Immature natural killer cell (primary cell): ENCODE data around the gene SNX11. TPM values are rescaled to one million over a fixed set of nuclear protein-coding genes. Genes with fewer than 3 reads are reported as not detected.

Experiments
- DNase-seq, 3 donors: peaks; one replicate each; pipeline ENCODE4 v3.0.0; 2022; ENCODE audit warnings: mixed read lengths in 1 of 3
- H3K27ac Mint-ChIP-seq, 6 donors: one replicate each; pipeline ENCODE4 v1.8.0; 2020; ENCODE audit warnings: mixed read lengths in 6 of 6, mild to moderate bottlenecking in 5 of 6, inconsistent platforms in 4 of 6, moderate library complexity in 3 of 6
- H3K27me3 Mint-ChIP-seq, 3 donors: one replicate each; pipeline ENCODE4 v1.8.0; 2020 to 2021; ENCODE audit warnings: low read depth in 3 of 3, mild to moderate bottlenecking in 3 of 3, mixed read lengths in 3 of 3, moderate library complexity in 3 of 3, inconsistent platforms in 1 of 3
- H3K36me3 Mint-ChIP-seq, 3 donors: one replicate each; pipeline ENCODE4 v1.8.0; 2020; ENCODE audit warnings: mixed read lengths in 3 of 3, inconsistent platforms in 2 of 3, mild to moderate bottlenecking in 2 of 3
- H3K4me1 Mint-ChIP-seq, 2 donors: one replicate each; pipeline ENCODE4 v1.8.0; 2020; ENCODE audit warnings: inconsistent platforms in 2 of 2, mild to moderate bottlenecking in 2 of 2, mixed read lengths in 2 of 2, moderate library complexity in 1 of 2
- H3K4me3 Mint-ChIP-seq, 5 donors: one replicate each; pipeline ENCODE4 v1.8.0; 2020; ENCODE audit warnings: mild to moderate bottlenecking in 5 of 5, mixed read lengths in 5 of 5, inconsistent platforms in 3 of 5, moderate library complexity in 3 of 5
- H3K9me3 Mint-ChIP-seq, 6 donors: one replicate each; pipeline ENCODE4 v1.8.0; 2020; ENCODE audit warnings: mild to moderate bottlenecking in 6 of 6, mixed read lengths in 6 of 6, inconsistent platforms in 4 of 6, moderate library complexity in 3 of 6
- polyA plus RNA-seq, 3 donors: library from polyadenylated mRNA; unstranded; fragments of 300-500 nt; fragmentation: Illumina TruSeq; gene quantifications; one replicate each; pipeline ENCODE4 v1.2.3, GENCODE V29; 2021

Gene SNX11
- polyA plus RNA-seq, 3 donors from 2014 or later: 37.1 to 44.7 (median 41.2) TPM

DNA sequence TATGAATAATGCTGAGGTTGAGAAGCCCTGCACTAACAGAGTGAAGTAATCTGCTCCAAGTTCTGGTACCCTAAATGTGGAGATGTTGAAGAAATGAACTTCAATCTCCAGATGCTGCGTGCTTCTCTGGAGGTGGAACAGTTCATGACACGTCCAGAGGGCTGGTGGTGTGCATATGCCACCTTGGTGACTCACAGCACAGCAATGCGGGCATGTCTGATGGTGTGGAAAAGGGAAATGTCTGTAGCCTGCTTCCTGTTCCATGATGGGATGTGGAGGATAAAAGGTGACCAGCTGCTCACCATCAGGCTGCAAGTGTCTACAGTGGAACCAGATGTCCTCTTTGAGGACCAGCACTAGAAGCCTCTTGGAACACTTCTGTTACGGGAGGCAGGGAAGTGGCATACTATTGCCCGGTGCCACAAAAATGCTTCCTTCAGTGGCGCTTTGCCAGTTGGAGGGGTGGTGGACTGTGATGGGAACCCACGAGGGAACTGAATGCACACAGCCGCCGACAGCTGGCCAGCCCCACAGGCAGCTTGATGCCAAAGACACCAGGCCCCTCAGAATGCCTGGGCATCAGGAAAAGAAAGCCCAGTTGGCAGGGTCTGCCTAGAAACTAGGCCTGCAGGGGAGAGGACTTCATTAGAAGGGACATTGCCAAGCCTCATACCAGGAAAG is 19.9 kb downstream of the SNX11 start:
- Mint-ChIP-seq H3K9me3 (no peaks in the 10 kb centered on the region), H3K4me3 (no peak overlapping the region), H3K4me1 (no peaks in the 10 kb centered on the region), H3K36me3 (peaks cover 4 to 16% (median 8%) of the 10 kb centered on the region in 3 donors), H3K27me3 (peaks cover 10 to 25% (median 12%) of the 10 kb centered on the region in 3 donors), H3K27ac (peak overlapping the region in 1 of 6 donors; percentile 63)
- no peak for DNase-seq

DNA sequence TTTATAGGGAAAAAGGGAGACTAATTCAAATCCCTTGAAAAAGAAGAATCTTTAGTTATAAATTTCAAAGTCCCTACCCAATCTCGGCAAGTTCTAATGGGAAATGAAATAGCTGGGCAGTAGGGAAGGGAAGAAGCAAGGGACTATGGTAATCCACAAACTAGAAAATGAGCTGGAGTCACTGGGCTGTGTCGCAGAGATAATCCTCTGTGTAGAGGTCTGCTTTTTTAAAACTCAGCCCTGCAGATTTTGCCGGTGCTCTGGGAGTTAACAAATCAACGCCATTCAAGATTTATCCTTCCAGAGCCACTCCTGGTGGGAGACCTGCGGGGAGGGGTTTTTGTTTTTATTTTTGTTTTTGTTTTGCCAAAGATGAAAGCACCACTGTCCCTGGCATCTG is 20.8 kb downstream of the SNX11 start:
- Mint-ChIP-seq H3K36me3 (peaks cover 0 to 10% (median 6%) of the 10 kb centered on the region in 3 donors), H3K9me3 (no peaks in the 10 kb centered on the region), H3K27me3 (peaks cover 7 to 26% (median 10%) of the 10 kb centered on the region in 3 donors), H3K4me3 (no peak overlapping the region), H3K4me1 (no peaks in the 10 kb centered on the region), H3K27ac (no peak overlapping the region)
- DNase-seq: no peak

DNA sequence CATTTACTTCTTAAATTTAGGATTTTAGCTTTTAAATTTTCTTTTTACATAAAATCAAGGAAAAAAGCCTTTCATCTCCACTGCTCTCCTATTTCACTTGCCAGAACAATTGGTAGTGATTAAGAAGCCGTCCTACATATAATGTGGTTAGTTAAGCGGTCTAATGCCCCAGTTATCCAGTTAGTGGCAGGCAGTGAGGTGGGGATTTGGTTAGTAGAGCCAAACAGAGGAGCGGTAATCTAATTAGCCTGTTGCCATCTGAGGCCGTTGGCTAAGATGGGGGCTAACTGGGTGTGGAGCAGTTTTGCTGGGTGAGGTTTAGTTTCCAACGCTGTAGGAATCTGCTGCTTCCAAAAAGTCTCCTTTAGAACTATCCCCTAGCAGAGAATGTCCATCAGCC is 22.4 kb downstream of the SNX11 start:
- Mint-ChIP-seq H3K36me3 (peaks cover 0 to 9% (median 3%) of the 10 kb centered on the region in 3 donors), H3K4me1 (no peaks in the 10 kb centered on the region), H3K9me3 (no peaks in the 10 kb centered on the region), H3K4me3 (no peak overlapping the region), H3K27ac (peak overlapping the region in 1 of 6 donors; percentile 24), H3K27me3 (peaks cover 6 to 23% (median 10%) of the 10 kb centered on the region in 3 donors)
- DNase-seq: no peak

DNA sequence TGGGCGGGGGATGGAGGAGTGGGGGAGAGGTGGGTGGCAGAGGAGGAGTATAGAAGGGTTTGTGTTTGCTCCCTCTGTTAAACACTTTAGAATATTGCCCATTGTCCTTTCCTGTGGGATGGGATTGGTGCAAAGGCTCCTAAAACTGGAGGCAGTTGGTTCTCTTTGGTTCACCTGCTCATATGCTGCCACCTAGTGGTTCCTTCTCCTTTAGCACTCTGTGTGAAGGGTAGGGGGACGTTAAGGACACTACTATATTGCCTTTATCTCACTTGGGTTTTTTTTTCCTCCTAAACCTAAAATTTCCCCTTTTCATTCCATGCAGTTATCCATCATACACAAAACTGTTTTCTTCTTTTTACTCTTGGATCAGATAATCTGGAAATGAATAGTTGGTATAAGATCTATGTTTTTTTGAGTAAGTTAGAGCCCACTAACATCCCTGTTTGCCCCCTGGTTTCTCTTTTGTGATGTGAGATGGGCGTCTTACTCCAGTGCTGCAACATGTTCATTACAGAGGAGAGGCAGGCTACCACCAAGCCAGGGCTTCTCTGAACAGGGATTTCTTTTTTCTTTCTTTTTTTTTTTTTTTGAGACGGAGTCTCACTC is 23.8 kb downstream of the SNX11 start:
- no peak overlapping the region for H3K4me3 Mint-ChIP-seq
- no peaks in the 10 kb centered on the region for H3K9me3 Mint-ChIP-seq
- peak; percentile 41 to 49 (median 47) for DNase-seq
- peaks cover 8 to 16% (median 8%) of the 10 kb centered on the region in 3 donors for H3K27me3 Mint-ChIP-seq
- peak overlapping the region in 5 of 6 donors; percentile 23 to 69 (median 53) for H3K27ac Mint-ChIP-seq
- H3K36me3 Mint-ChIP-seq: peaks cover 0 to 15% (median 0%) of the 10 kb centered on the region in 3 donors
- no peaks in the 10 kb centered on the region for H3K4me1 Mint-ChIP-seq

DNA sequence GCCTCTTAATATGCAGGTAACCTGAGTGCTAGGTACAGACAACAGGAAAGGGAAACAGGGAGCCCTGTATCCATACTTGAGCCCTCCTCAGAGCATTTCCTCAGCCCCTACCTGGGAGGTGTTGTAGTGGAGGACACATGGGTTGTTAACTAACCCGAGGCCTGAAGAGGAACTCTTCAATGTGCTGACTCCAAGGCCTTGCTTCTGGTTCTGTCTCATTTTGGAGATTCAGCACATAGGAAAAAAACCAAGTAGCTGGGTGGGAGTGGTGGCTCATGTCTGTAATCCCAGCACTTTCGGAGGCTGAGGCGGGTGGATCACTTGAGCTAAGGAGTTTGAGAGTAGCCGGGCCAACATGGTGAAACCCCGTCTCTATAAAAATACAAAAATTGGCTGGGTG is 24.8 kb downstream of the SNX11 start:
- Mint-ChIP-seq H3K9me3 (no peaks in the 10 kb centered on the region), H3K36me3 (peaks cover 0 to 20% (median 0%) of the 10 kb centered on the region in 3 donors), H3K27me3 (peaks cover 7 to 15% (median 8%) of the 10 kb centered on the region in 3 donors), H3K4me1 (no peaks in the 10 kb centered on the region), H3K27ac (peak overlapping the region in 1 of 6 donors; percentile 69), H3K4me3 (no peak overlapping the region)
- DNase-seq: no peak

DNA sequence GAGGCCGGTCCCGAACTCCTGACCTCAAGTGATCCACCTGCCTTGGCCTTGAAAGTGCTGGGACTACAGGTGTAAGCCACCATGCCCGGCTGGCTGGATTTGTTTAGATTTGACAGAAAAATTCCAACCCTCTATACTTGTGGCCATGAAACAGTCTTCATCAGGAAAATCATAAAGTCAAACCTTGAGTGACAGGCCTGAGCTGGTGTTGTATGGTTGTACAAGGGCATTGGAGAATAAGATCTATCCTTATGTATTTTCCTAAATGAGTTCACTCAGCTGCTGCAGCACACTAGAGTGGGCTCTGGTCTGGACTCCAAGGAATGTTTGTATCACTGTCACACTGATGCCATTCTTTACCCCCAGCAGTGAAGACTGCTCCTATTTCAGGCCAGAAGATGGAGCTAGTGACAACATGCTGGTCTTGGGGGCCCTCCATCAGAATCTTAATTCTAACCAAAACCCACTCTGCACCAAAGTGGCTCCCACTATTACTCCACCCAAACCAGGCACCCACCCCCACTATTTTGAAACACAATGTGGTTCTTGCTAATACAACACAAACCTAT is 27.4 kb downstream of the SNX11 start:
- Mint-ChIP-seq H3K9me3 (no peaks in the 10 kb centered on the region), H3K27ac (peak overlapping the region in 3 of 6 donors; percentile 6 to 39 (median 28)), H3K27me3 (peaks cover 9 to 20% (median 10%) of the 10 kb centered on the region in 3 donors), H3K4me3 (no peak overlapping the region), H3K4me1 (peaks cover 3 to 5% of the 10 kb centered on the region in 2 donors), H3K36me3 (peaks cover 5 to 29% (median 8%) of the 10 kb centered on the region in 3 donors)
- DNase-seq: no peak

DNA sequence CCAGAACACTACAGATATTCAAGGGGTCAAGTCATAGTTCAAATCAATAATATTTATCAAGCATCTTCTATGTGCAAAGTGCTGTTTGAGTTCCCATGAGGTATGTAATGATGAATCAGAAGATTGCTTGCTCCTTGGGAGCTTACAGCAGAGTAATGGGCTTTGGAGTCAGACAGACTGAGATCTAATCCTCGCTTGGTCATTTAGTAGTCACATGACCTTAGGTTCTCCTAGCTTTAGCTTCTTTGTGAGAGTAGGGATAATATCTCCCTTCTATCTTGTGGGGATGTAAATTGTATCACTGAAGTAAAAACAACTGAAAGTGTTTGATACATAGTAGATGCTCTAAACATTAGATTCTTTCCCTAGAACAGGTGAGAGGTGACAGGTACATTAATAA is 30.1 kb downstream of the SNX11 start:
- H3K27me3 Mint-ChIP-seq: peaks cover 4 to 17% (median 17%) of the 10 kb centered on the region in 3 donors
- H3K9me3 Mint-ChIP-seq: no peaks in the 10 kb centered on the region
- H3K4me3 Mint-ChIP-seq: no peak overlapping the region
- no peak for DNase-seq
- peak overlapping the region in 5 of 6 donors; percentile 10 to 71 (median 50) for H3K27ac Mint-ChIP-seq
- peaks cover 13 to 39% (median 15%) of the 10 kb centered on the region in 3 donors for H3K36me3 Mint-ChIP-seq
- H3K4me1 Mint-ChIP-seq: peaks cover 5 to 18% of the 10 kb centered on the region in 2 donors

DNA sequence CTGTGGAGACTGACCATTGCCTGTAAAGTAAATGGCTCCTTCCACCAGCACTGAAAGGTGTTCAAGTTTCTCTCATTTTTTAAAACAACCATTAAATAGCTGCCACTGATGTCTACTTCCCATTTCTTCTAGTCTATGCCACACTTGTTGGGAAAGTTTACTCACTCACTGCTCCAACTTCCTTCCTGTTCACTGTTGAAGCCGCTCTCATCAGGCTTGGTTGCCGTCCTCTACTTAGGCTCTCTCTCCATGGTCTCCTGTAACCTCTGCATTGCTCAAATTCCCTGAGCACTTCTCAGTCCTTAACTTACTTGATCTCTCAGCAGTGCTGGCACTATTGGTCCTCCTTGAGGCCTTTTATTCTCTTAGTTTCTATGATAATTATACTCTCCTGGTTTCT is 32.4 kb downstream of the SNX11 start:
- Mint-ChIP-seq H3K9me3 (no peaks in the 10 kb centered on the region), H3K27ac (peak overlapping the region in 5 of 6 donors; percentile 7 to 77 (median 66)), H3K4me1 (peaks cover 7 to 18% of the 10 kb centered on the region in 2 donors), H3K27me3 (peaks cover 4 to 19% (median 18%) of the 10 kb centered on the region in 3 donors), H3K4me3 (no peak overlapping the region), H3K36me3 (peaks cover 13 to 42% (median 15%) of the 10 kb centered on the region in 3 donors)
- no peak for DNase-seq

DNA sequence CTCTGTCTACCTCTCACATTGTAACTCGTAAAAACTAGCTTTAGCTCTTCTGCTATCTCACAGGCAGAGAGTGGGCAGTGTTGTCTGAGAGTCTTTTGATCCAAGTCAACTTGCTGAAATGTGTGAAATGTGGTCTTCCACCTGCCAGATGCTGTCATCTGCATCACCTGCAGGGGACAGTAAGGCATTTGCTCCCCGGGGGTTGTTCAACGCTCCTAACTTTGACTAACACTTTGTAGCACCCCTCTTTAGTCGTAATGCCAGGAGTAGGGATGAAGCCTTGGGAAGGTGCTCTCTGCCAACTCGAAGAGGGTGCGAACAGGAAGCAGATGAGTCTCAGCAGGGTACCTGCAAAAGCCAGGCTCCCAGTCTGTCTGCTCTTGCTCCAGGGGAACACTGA is 36.1 kb downstream of the SNX11 start:
- peaks cover 16 to 42% (median 23%) of the 10 kb centered on the region in 3 donors for H3K36me3 Mint-ChIP-seq

DNA sequence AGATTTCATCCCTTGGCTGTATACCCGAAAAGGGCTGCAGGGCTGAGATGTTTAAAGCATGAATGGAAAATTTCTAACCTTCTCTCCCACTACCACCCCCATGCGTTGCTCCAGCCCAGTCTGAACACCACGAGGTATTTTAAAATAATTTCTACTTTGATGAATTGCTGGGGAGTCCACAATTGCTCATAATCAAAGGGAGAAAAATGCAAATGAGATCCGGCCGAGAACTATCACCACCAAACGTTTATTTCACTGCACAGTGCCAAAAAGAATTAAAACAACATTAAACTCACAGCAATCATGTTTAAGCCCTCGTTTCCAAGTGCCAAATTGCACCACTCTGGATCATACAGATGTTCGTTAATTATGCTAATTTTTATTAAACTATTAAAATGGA is 36.7 kb downstream of the SNX11 start:
- Mint-ChIP-seq H3K27ac (peak overlapping the region in 2 of 6 donors; percentile 11 to 21), H3K9me3 (no peaks in the 10 kb centered on the region)

More for the DNA sequence above, 36.1 kb downstream of the SNX11 start:
- H3K4me1 Mint-ChIP-seq: peaks cover 10 to 18% of the 10 kb centered on the region in 2 donors
- peak overlapping the region in 2 of 6 donors; percentile 53 to 70 for H3K27ac Mint-ChIP-seq
- peaks cover 4 to 23% (median 19%) of the 10 kb centered on the region in 3 donors for H3K27me3 Mint-ChIP-seq
- no peaks in the 10 kb centered on the region for H3K9me3 Mint-ChIP-seq
- DNase-seq: no peak
- H3K4me3 Mint-ChIP-seq: no peak overlapping the region

DNA sequence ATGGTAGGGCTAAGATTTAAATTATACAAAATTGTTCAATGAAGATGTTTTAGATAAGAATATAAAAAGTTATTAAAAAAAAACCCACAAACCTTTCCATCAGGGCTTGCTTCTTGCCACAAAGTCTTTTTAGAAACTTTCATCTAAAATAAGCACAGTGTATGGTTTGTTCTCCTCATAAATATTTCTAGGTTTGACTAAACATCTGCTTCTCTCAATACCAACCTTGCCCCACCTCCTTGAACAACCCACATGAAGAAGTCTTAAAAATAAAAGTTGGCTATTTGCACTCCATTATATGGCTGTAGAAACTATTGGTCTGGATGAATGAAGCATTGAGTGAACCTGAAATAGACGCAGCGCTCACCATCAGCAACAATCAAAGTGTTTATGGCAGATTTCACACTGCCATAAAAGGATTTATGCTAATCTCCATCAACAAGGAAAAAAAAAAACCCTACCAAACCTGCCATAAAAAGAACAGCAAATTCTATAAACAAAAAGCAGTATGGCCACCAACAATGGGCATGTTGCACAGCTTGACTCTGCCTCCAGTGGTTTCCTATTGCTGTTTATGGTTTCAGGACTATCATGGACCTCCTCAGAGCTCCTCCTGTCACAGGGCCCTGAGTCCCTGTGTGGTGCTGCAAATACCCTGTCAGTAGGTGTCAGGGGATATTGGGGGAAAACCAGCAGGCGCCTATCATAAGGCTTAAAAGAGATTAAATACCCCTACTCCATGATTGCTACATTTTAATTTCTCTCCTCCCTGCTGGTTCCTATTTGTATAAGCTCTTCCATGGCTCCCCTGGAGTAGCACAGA is 37.6 kb downstream of the SNX11 start:
- Mint-ChIP-seq H3K27me3 (peaks cover 0 to 18% (median 18%) of the 10 kb centered on the region in 3 donors), H3K9me3 (no peaks in the 10 kb centered on the region), H3K36me3 (peaks cover 10 to 37% (median 16%) of the 10 kb centered on the region in 3 donors), H3K4me3 (no peak overlapping the region), H3K4me1 (peaks cover 7 to 11% of the 10 kb centered on the region in 2 donors), H3K27ac (peak overlapping the region in 3 of 6 donors; percentile 6 to 69 (median 42))
- no peak for DNase-seq

More for the DNA sequence above, 36.7 kb downstream of the SNX11 start:
- peaks cover 10 to 18% of the 10 kb centered on the region in 2 donors for H3K4me1 Mint-ChIP-seq
- H3K27me3 Mint-ChIP-seq: peaks cover 3 to 23% (median 19%) of the 10 kb centered on the region in 3 donors
- no peak for DNase-seq
- peaks cover 16 to 42% (median 23%) of the 10 kb centered on the region in 3 donors for H3K36me3 Mint-ChIP-seq
- H3K4me3 Mint-ChIP-seq: no peak overlapping the region

DNA sequence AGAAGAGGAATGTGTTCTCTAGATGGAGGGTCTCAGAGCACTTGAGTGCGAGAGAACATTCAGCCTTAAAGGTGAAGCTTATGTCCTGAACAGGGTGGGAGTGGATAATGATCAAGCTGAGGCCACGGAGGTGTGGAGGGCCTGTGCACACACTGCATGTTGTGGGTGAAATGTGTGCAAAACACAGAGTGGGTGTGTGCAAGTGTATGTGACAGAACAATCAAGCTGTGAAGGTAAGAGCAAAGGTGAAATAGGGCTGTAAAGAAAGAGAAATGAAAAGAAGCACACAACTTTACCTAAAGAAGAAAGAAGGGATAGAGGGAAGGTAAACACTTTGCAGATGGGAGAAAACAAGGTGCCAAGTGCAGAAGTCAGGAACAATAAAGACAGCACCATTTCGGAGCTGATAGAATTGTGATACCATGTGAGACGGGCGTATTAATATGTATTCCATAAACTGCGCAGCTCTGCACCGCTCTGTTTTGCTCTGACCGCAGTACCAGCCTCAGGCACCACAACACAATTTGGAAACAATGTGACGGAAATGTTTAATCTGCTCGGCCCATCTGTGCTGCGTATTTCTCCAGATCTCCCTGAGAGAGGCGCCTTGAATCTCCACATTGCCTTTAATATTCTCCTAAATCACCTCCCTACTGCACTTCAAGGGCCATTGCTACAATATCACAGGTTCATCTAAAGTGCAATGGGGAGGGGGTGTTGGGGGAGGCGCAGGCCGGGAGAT is 40.6 kb downstream of the SNX11 start:
- H3K9me3 Mint-ChIP-seq: no peaks in the 10 kb centered on the region

More for the DNA sequence above, 40.6 kb downstream of the SNX11 start:
- Mint-ChIP-seq H3K27me3 (peaks cover 0 to 12% (median 6%) of the 10 kb centered on the region in 3 donors), H3K4me1 (peaks cover 0 to 5% of the 10 kb centered on the region in 2 donors), H3K36me3 (peaks cover 10 to 34% (median 15%) of the 10 kb centered on the region in 3 donors), H3K4me3 (no peak overlapping the region), H3K27ac (peak overlapping the region in 2 of 6 donors; percentile 48 to 77)
- DNase-seq: no peak
